AG09309 (cell line): ENCODE results near the gene LY6G6F.

ENCODE experiments used
- DNase-seq: peaks from one replicate; pipeline ENCODE4 v3.0.0-alpha.2; 2010; ENCODE audit warnings: low read depth
- H3K4me3 ChIP-seq: 2 replicates; pipeline ENCODE4 v1.5.1; 2011; ENCODE audit warnings: mild to moderate bottlenecking, low read depth, low read length, moderate library complexity; ENCODE audit not compliant: control insufficient read depth
- TF ChIP-seq, protein P1 (sequence below): IDR thresholded peaks from 2 replicates; pipeline ENCODE4 v1.5.1; 2011; ENCODE audit warnings: mild to moderate bottlenecking, low read depth, low read length, inconsistent platforms; ENCODE audit not compliant: insufficient read depth, control insufficient read depth; ENCODE audit errors: missing control alignments

Gene LY6G6F

DNA sequence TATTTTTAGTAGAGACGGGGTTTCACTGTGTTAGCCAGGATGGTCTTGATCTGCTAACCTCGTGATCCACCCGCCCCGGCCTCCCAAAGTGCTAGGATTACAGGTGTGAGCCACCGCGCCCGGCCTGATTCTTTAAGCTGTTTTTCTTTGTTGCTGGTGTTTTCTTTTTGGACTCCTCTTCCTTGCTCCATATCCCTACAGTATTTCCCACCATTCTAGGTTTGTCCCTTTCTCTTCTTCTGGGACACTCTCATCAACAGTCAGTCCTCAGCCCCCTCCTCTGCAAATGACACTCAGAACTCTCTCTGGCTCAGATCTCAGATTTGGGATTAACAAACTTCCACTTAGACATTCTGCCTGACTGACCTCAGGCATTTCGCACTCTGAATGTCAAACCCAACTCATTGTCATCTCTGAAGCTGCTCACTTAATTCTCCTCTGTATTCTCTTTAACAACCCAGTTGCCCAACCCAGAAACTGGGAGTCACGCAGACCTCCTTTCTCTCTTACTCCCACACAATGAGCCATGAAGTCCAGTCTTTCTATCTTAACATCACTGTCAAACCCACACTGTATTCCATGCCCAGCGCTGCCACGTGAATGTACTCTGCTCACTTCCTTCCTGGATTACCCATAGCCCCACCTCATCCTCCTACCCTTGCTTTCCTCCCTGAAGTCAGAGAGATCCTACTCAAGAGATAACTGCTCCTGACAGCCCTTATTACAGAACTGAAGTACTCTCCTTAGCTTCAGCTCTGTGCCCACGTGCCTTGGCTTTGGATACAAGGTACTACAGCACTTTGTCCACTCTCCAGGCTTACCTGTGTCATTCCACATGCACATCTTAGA, 19.1 kb downstream of the LY6G6F start:
- TF ChIP-seq, protein P1, sequence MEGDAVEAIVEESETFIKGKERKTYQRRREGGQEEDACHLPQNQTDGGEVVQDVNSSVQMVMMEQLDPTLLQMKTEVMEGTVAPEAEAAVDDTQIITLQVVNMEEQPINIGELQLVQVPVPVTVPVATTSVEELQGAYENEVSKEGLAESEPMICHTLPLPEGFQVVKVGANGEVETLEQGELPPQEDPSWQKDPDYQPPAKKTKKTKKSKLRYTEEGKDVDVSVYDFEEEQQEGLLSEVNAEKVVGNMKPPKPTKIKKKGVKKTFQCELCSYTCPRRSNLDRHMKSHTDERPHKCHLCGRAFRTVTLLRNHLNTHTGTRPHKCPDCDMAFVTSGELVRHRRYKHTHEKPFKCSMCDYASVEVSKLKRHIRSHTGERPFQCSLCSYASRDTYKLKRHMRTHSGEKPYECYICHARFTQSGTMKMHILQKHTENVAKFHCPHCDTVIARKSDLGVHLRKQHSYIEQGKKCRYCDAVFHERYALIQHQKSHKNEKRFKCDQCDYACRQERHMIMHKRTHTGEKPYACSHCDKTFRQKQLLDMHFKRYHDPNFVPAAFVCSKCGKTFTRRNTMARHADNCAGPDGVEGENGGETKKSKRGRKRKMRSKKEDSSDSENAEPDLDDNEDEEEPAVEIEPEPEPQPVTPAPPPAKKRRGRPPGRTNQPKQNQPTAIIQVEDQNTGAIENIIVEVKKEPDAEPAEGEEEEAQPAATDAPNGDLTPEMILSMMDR, result no peak
- H3K4me3 ChIP-seq, result no peak overlapping the region
- DNase-seq, result no peak

DNA sequence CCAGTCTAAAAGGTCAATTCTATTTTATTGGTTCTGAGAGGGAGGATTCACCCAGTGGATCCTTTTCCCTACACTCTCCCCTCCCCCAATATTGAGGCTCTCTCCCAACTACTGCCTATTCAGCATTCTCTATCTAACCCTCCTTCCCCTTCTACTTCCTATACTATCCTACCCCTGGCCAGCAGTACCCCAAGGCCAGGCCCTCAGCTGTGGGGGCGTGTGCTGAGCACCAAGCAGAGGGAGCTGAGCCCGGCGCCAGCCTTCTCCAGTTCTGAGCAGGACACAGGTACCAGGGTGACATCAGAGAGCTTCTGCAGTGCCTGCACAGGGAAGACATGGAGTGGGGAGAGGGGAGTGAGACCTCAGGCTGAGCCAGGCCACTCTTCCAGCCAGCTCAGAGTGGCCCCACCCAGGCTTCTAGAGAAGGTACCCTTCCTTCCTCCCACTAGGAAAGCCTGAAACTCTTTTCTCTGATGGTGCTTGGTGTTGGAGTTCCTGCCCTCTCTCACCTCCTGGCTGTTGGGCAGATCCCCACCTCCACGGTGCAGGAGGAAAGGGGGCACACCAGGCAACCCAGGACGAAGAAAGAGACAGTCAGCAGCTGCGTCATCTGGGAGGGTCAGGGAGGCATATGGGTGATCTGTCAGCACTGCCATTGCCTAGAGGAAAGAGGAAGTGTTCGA, 20.5 kb downstream of the LY6G6F start:
- no peak for DNase-seq
- TF ChIP-seq, protein P1, result no peak
- H3K4me3 ChIP-seq, result no peak overlapping the region

DNA sequence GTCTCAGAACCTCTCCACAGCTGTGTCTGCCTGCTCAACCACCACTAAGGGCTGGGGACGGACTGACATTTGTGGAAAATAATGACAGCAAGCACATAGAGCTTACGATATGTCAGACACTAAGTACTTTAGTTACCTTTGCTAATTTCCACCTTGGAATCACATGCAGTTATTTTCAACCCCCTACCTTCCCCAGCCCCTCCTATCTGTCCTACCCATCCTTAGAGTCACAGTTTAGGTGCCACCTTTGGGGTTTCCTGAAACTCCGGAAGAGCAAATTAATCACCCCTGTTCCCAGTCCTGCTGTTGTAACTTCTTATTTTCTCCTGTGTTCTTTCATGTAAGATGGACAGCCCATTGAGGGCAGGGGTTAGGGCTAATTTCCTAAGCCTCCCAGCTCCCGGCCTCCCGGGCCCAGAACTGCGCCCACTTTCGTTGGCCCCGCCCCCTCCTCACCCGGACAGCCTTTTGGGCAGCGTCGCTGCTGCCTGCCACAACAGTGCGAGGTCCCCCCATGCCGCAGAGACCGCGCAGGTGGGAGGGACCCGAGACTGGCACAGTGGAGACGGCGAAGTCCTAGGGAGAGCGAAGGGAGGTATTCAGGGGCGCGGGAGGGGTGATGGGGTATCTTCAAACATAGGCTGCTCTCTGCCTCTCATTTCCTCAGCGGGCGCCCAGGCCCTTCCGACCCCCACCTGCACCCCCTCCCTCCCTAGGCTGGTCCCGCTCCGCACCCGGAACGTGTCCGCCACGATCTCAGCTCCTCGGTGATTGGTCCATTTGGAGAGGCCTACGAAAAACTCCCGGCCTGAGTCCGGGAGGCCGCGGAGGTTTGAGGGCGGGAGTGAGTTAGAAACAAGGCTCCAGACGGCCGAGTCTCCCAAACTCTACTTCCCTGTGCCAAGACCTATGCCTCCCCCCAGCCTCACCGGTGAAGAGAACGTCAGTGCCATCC, 21.3 kb downstream of the LY6G6F start:
- TF ChIP-seq, protein P1, result no peak
- DNase-seq, result no peak
- H3K4me3 ChIP-seq, result peak overlapping the region; percentile 83

DNA sequence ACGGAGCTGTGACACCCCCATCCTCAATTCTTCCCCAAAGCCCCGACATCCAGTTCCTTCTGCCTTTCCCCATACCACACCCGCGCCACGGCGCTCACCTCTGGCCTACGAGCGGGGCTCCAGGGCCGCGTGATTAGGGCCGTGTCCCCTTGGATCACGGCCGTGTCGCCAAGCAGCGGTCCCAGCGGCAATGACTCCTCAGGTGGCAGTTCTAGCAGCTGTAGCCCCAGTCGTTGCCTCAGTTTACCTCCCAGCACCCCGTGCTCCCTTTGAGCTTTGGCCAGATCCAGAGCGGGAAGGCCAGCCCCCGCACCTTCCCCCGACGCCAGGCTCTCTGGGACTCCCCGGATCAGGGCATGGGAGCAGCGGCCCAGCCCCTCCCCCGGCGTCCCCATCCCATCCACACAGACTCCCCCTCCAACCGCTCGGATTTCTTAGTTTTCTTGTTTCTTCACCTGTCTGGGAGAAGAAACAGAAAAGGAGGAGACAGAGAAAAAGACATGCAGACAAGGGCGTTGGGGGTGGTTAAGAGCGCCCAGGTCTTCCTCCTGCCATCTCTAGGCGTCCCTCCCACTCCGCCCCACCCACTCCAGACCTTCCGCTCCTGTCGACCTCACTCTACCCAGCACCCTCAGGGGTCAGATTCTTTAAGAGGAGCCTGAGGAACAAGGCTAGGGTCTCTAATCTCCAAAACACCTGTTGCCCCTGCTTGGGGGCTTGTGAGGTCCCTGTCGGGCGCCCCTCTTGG, 22.3 kb downstream of the LY6G6F start, which contains the start of gene DDAH2:
Gene DDAH2, minus strand, starts transcription at position 533 of the 748 bp plus-strand sequence. Its CDS starts 138 bp downstream, at position 395.
- DNase-seq, result no peak
- peak within 1 kb of the TSS; percentile 83 for H3K4me3 ChIP-seq
- TF ChIP-seq, protein P1, result peak; percentile 70

DNA sequence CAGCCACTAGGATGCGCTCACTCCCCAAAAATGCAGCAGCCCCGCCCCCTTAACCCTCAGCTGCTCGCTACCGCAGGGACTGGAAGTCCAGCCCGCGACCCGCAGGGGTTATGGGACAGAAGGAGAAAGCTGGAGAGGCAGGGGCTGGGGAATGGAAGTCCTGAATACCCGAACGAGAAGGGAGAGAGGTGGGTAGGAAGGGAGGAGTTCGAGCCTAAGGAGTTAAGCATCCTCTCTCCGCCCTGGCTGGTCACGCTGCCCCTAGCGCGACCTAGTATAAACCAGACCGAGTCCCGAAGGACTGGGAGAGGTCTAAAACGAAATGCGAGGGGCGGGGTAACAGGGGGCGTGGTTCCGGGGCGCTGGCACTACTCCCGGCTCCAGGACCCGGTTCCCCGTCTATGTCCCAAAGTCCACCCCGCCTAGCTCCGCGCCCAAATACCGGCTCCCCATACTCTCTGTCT, 22.9 kb downstream of the LY6G6F start:
- peak overlapping the region; percentile 83 for H3K4me3 ChIP-seq
- no peak for DNase-seq
- TF ChIP-seq, protein P1, result no peak
